Activated B cell treated with CpG ODN at 0.5 μM for 24 hours (primary cell): Measurements from ENCODE around the gene SGCD. TPM values are rescaled to one million over a fixed set of nuclear protein-coding genes. Genes with fewer than 3 reads are reported as not detected.
"Not testable (repeated sequence)": the region's sequence is repeated elsewhere in the genome, so short reads cannot be mapped to it uniquely, and the experiment has no call there.

Source experiments
- ATAC-seq: fragments of 200-7000 bp; cut with Tn5 transposase; one replicate; pipeline ENCODE4 v1.10.0; 2021; ENCODE audit warnings: low read depth, mild to moderate bottlenecking, moderate library complexity
- CTCF ChIA-PET: fragments of 350-600 bp; sonication (Branson Sonifier 250); formaldehyde crosslinking; loops from one replicate; lab custom pipeline; 2021; ENCODE audit warnings: antibody characterized with exemption; lab: Charles Lee
- POLR2A ChIA-PET: fragments of 350-600 bp; sonication (Branson Sonifier 250); formaldehyde crosslinking; loops from one replicate; lab custom pipeline; 2021; ENCODE audit warnings: antibody characterized with exemption; lab: Charles Lee
- DNase-seq: peaks from one replicate; pipeline ENCODE4 v3.0.0; 2022
- H3K27ac Mint-ChIP-seq: one replicate; pipeline ENCODE4 v1.8.0; 2020; ENCODE audit warnings: mixed read lengths
- H3K27me3 Mint-ChIP-seq: one replicate; pipeline ENCODE4 v1.8.0; 2021; ENCODE audit warnings: mixed read lengths
- H3K36me3 Mint-ChIP-seq: one replicate; pipeline ENCODE4 v1.8.0; 2021; ENCODE audit warnings: low read depth, mixed read lengths
- H3K4me1 Mint-ChIP-seq: one replicate; pipeline ENCODE4 v1.8.0; 2021; ENCODE audit warnings: mixed read lengths
- H3K4me3 Mint-ChIP-seq: one replicate; pipeline ENCODE4 v1.8.0; 2020; ENCODE audit warnings: mild to moderate bottlenecking, mixed read lengths
- H3K9me3 Mint-ChIP-seq: one replicate; pipeline ENCODE4 v1.8.0; 2020; ENCODE audit warnings: mixed read lengths
- CTCF ChIP-seq: fragments of 200-600 bp; IDR thresholded peaks from one replicate; pipeline ENCODE4 v1.8.0; 2022; ENCODE audit warnings: antibody characterized with exemption, mild to moderate bottlenecking
- intact Hi-C: fragments of 100-400 bp; cut with micrococcal nuclease; formaldehyde crosslinking; loops from one replicate; pipeline ENCODE4 v1.15.1; 2024
- total RNA-seq: library from RNA; stranded (reverse); gene quantifications from 2 replicates; pipeline ENCODE4 v1.2.3, GENCODE V29; 2022

SGCD gene
- total RNA-seq, 1 donor from 2014 or later, result not detected

- POLR2A ChIA-PET, result no interaction called here
Measured at GRCh38 chr5:156641686-156642085, 314.7 kb downstream of the SGCD start.

GRCh38 chr5:156647034-156647451 lies 320.1 kb downstream of the SGCD start:
- no peaks in the 10 kb centered on the region for H3K36me3 Mint-ChIP-seq
- POLR2A ChIA-PET, result no interaction called here
- no peak for TF ChIP-seq CTCF
- no peaks in the 10 kb centered on the region for H3K4me1 Mint-ChIP-seq
- intact Hi-C loops, result no loop called here
- H3K9me3 Mint-ChIP-seq, result no peaks in the 10 kb centered on the region
- no peak for ATAC-seq
- peaks cover 11% of the 10 kb centered on the region for H3K27me3 Mint-ChIP-seq
- DNase-seq, result no peak
- CTCF ChIA-PET, result no interaction called here
- H3K4me3 Mint-ChIP-seq, result no peak overlapping the region
- no peak overlapping the region for H3K27ac Mint-ChIP-seq

More at GRCh38 chr5:156641686-156642085, 314.7 kb downstream of the SGCD start:
- no peak overlapping the region for H3K27ac Mint-ChIP-seq
- no peak overlapping the region for H3K4me3 Mint-ChIP-seq
- no peak for ATAC-seq
- H3K36me3 Mint-ChIP-seq, result no peaks in the 10 kb centered on the region
- no peaks in the 10 kb centered on the region for H3K4me1 Mint-ChIP-seq
- intact Hi-C loops, result no loop called here
- no peaks in the 10 kb centered on the region for H3K9me3 Mint-ChIP-seq
- no peak for DNase-seq
- TF ChIP-seq CTCF, result no peak
- H3K27me3 Mint-ChIP-seq, result peaks cover 8% of the 10 kb centered on the region
- CTCF ChIA-PET, result no interaction called here

- ChIA-PET CTCF (no interaction called here), POLR2A (no interaction called here)
- no peaks in the 10 kb centered on the region for H3K36me3 Mint-ChIP-seq
- no peak for DNase-seq
- ATAC-seq, result no peak
- peaks cover 6% of the 10 kb centered on the region for H3K27me3 Mint-ChIP-seq
- intact Hi-C loops, result no loop called here
- TF ChIP-seq CTCF, result no peak
- no peak overlapping the region for H3K4me3 Mint-ChIP-seq
- no peaks in the 10 kb centered on the region for H3K4me1 Mint-ChIP-seq
- no peak overlapping the region for H3K27ac Mint-ChIP-seq
- H3K9me3 Mint-ChIP-seq, result no peaks in the 10 kb centered on the region
Measured at GRCh38 chr5:156654444-156654843, 327.5 kb downstream of the SGCD start.

GRCh38 chr5:156655732-156656131 lies 328.8 kb downstream of the SGCD start:
- Mint-ChIP-seq H3K27me3 (peaks cover 6% of the 10 kb centered on the region), H3K36me3 (no peaks in the 10 kb centered on the region)
- intact Hi-C loops, result no loop called here

GRCh38 chr5:156664832-156665231 lies 337.9 kb downstream of the SGCD start:
- H3K27me3 Mint-ChIP-seq, ATAC-seq, CTCF ChIA-PET, H3K4me3 Mint-ChIP-seq, H3K4me1 Mint-ChIP-seq, intact Hi-C loops, H3K9me3 Mint-ChIP-seq, H3K36me3 Mint-ChIP-seq, DNase-seq, H3K27ac Mint-ChIP-seq, POLR2A ChIA-PET: not testable (repeated sequence)

More at GRCh38 chr5:156655732-156656131, 328.8 kb downstream of the SGCD start:
- Mint-ChIP-seq H3K27ac (no peak overlapping the region), H3K4me1 (no peaks in the 10 kb centered on the region), H3K9me3 (no peaks in the 10 kb centered on the region), H3K4me3 (no peak overlapping the region)
- TF ChIP-seq CTCF, result no peak
- POLR2A ChIA-PET, result no interaction called here
- CTCF ChIA-PET, result no interaction called here
- DNase-seq (no peak), ATAC-seq (no peak)

- DNase-seq, H3K27ac Mint-ChIP-seq, H3K4me3 Mint-ChIP-seq, H3K36me3 Mint-ChIP-seq, intact Hi-C loops, POLR2A ChIA-PET, ATAC-seq, H3K4me1 Mint-ChIP-seq, H3K27me3 Mint-ChIP-seq, CTCF ChIA-PET, H3K9me3 Mint-ChIP-seq: not testable (repeated sequence)
Measured at GRCh38 chr5:156666686-156667085, 339.7 kb downstream of the SGCD start.
